Uterus (tissue), 4 donors: Measurements from ENCODE around the gene KDM1B. TPM values are rescaled to one million over a fixed set of nuclear protein-coding genes. Genes with fewer than 3 reads are reported as not detected.

ENCODE experiments used
- DNase-seq, 2 donors: peaks; one replicate each; pipeline ENCODE4 v3.0.0-alpha.2; 2019 to 2020
- H3K27ac ChIP-seq, 2 donors: fragments of 200-600 bp; sonication (generic); 1 replicate in 1 of 2; 2 replicates in 1 of 2; pipeline ENCODE4 v1.5.1; 2016 to 2018
- H3K27me3 ChIP-seq, 2 donors: fragments of 200-600 bp; sonication (generic); one replicate each; pipeline ENCODE4 v1.5.1; 2018 to 2019; ENCODE audit warnings: control low read depth in 1 of 2
- H3K36me3 ChIP-seq, 2 donors: fragments of 200-600 bp; sonication (generic); one replicate each; pipeline ENCODE4 v1.5.1; 2019; ENCODE audit warnings: control low read depth in 1 of 2
- H3K4me1 ChIP-seq, 2 donors: fragments of 200-600 bp; sonication (generic); one replicate each; pipeline ENCODE4 v1.5.1; 2018 to 2019; ENCODE audit warnings: control low read depth in 1 of 2
- H3K4me3 ChIP-seq, 2 donors: fragments of 200-600 bp; sonication (generic); 1 replicate in 1 of 2; 2 replicates in 1 of 2; pipeline ENCODE4 v1.5.1; 2018 to 2019; ENCODE audit warnings: mild to moderate bottlenecking in 1 of 2
- H3K9me3 ChIP-seq, 2 donors: fragments of 200-600 bp; sonication (generic); one replicate each; pipeline ENCODE4 v1.5.1; 2019; ENCODE audit warnings: control low read depth in 1 of 2
- CTCF ChIP-seq, 4 experiments: fragments of 200-600 bp in 2 of 4; fragments of 450-650 bp in 2 of 4; sonication (generic) in 2 of 4; IDR thresholded peaks; one replicate each; pipeline ENCODE4 v1.5.1; 2016 to 2019; ENCODE audit warnings: antibody characterized with exemption in 4 of 4, mild to moderate bottlenecking in 2 of 4, moderate library complexity in 1 of 4
- POLR2A ChIP-seq, 2 donors: fragments of 450-650 bp; IDR thresholded peaks; one replicate each; pipeline ENCODE4 v1.6.1; 2016; ENCODE audit warnings: antibody characterized with exemption in 2 of 2, mild to moderate bottlenecking in 1 of 2, moderate library complexity in 1 of 2
- intact Hi-C: fragments of 100-400 bp; cut with DNase I; formaldehyde crosslinking; loops from one replicate; pipeline ENCODE4 v1.15.1; 2023; ENCODE audit warnings: low total_unique reads
- total RNA-seq, 4 donors: library from RNA; depleted of rRNA in 3 of 4; stranded (reverse); fragments of >200 nt in 3 of 4; gene quantifications; one replicate each; pipeline versions ENCODE4 v1.1.0 to v1.2.4, GENCODE V29; 2014 to 2023
- donor health status: DM: yes; HTN: yes; CAD: no.

Gene KDM1B
- total RNA-seq, 4 donors from 2014 or later = 10.6 to 24.7 (median 14.0) TPM

- Histone ChIP-seq H3K9me3 (no peaks in the 10 kb centered on the region), H3K27ac (no peak overlapping the region), H3K4me1 (no peaks in the 10 kb centered on the region), H3K4me3 (no peak overlapping the region), H3K27me3 (no peaks in the 10 kb centered on the region), H3K36me3 (no peaks in the 10 kb centered on the region)
- intact Hi-C loops = no loop called here
- no peak for DNase-seq
- TF ChIP-seq POLR2A (IDR thresholded peaks at IDR 0.05) (no peak), CTCF (IDR thresholded peaks at IDR 0.05) (no peak)
Observed at GRCh38 chr6:18132346-18132745, 22.9 kb upstream of the KDM1B start.

DNA sequence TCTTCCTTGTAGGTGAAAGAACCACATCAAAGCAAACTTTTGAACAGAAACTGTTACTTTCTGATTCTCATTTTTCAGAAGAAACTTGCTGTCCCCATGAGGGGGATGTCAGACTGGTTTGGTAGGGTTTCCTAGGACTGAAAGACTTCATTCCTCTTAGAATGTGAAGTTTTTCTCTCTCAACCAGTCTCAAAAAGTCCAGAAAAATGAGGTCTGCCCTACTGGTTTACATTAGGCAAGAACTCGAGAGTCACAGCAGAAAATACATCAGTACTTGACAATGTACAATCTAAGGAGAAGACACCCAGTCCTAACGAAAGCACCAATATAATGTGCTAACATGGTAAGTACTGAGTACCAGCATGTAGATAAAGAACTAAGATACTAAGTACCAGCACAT, 20.1 kb upstream of the KDM1B start:
- Histone ChIP-seq H3K9me3 (no peaks in the 10 kb centered on the region), H3K27me3 (no peaks in the 10 kb centered on the region), H3K36me3 (no peaks in the 10 kb centered on the region), H3K27ac (no peak overlapping the region), H3K4me1 (no peaks in the 10 kb centered on the region), H3K4me3 (no peak overlapping the region)
- TF ChIP-seq CTCF (IDR thresholded peaks at IDR 0.05) = no peak
- no peak for TF ChIP-seq POLR2A (IDR thresholded peaks at IDR 0.05)
- intact Hi-C loops = no loop called here
- no peak for DNase-seq

- H3K27ac ChIP-seq = no peak overlapping the region
- no peaks in the 10 kb centered on the region for H3K36me3 ChIP-seq
- H3K27me3 ChIP-seq = no peaks in the 10 kb centered on the region
- DNase-seq = no peak
- no peak for TF ChIP-seq POLR2A (IDR thresholded peaks at IDR 0.05)
- no peak for TF ChIP-seq CTCF (IDR thresholded peaks at IDR 0.05)
- no peaks in the 10 kb centered on the region for H3K9me3 ChIP-seq
- H3K4me1 ChIP-seq = no peaks in the 10 kb centered on the region
- intact Hi-C loops = no loop called here
- H3K4me3 ChIP-seq = no peak overlapping the region
Observed at GRCh38 chr6:18136260-18136659, 19.0 kb upstream of the KDM1B start.

- H3K27me3 ChIP-seq = no peaks in the 10 kb centered on the region
- no peaks in the 10 kb centered on the region for H3K4me1 ChIP-seq
- no peak overlapping the region for H3K4me3 ChIP-seq
- H3K27ac ChIP-seq = no peak overlapping the region
- no peaks in the 10 kb centered on the region for H3K36me3 ChIP-seq
- no peaks in the 10 kb centered on the region for H3K9me3 ChIP-seq
- DNase-seq = no peak
- TF ChIP-seq CTCF (IDR thresholded peaks at IDR 0.05) = no peak
- no peak for TF ChIP-seq POLR2A (IDR thresholded peaks at IDR 0.05)
- intact Hi-C loops = no loop called here
Observed at GRCh38 chr6:18138906-18139305, 16.3 kb upstream of the KDM1B start.

DNA sequence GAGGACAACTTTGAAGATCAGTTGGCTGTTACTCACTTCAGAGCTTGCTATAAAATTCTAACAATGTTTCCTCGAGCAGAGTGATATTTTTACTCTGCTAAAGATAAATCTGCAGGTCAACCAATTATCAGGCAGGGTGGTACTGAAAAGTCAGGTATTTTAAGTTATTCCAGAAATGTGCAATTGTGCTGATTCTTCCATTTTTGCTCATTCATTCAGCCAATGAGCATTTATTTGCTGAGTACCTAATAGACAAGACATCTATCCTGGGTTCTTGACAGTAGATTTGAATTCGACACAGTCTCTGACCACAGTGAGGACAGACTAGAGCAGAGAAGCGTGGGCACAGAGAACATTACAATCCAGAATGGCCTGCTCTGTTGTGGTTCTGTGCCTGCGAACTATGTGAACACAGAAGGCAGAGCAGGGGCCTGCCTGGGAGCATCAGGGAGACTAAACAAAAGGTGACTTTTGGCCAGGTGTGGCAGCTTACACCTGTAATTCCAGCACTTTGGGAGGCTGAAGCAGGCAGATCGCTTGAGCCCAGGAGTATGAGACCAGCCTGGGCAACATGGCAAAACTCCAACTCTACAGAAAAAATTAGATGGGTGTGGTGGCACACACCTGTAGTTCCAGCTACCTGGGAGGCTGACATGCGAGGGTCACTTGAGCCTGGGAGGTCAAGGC, 15.1 kb upstream of the KDM1B start:
- no peaks in the 10 kb centered on the region for H3K9me3 ChIP-seq
- no peak overlapping the region for H3K4me3 ChIP-seq
- intact Hi-C loops = no loop called here
- no peak for DNase-seq
- no peaks in the 10 kb centered on the region for H3K4me1 ChIP-seq
- H3K36me3 ChIP-seq = no peaks in the 10 kb centered on the region
- H3K27me3 ChIP-seq = no peaks in the 10 kb centered on the region
- no peak for TF ChIP-seq POLR2A (IDR thresholded peaks at IDR 0.05)
- no peak for TF ChIP-seq CTCF (IDR thresholded peaks at IDR 0.05)
- peak overlapping the region in 1 of 2 donors; percentile 64 for H3K27ac ChIP-seq
